ENCODE data around the gene ACCS.

ACCS gene

DNA sequence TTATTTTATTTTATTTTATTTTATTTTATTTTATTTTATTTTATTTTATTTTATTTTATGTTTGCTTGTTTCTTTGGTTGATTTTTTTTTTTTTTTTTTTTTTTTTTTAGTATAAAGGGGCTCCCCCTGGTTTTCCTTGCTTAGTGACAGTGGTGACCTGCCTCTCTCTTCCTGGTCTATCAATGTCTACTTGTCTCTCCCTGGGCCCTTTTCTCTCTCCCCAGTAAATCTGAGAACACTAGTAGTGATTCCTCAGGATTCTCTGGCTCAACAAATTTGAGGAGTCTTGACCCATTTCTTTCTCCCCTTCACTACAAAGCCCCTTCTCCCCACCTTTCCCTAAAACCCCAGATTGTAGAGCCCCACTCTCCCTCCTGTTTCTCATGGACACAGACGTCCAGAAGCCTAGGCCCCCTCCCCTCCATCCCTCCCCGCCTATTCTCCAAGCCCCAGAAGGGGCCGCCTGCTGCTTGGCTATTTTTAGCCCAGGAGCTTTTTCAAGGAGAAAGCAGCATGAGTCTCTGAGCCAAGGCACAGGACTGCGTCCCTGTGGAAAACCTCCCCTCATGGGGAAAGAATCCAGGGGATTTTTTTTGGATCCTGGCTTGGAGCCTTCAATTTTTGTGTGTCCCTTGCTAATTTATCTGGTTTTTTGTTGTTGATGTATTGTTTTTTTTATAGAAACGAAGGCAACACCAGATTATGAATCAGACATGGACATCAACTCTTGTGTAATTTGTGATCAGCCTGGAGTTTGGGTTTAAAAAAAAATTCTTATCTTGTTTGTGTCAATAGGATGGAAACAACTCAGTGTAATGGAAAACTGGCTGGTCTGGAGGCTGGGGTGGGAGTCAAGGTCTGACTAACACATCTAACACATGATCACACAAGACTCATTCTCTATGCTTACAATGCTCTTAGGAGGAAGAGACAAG lies 35.8 kb upstream of the ACCS start:
- no peak for TF ChIP-seq CTCF (IDR thresholded peaks at IDR 0.05; ENCODE audit: low read depth, low read length, missing control alignments)
- in situ Hi-C loops (cut with HindIII; ENCODE audit: low pct_ligation_motif_present, low sequenced_read_pairs) = loop anchor here (25.0 kb wide), 1 partner anchor 118 kb away; no protein-coding TSS in a partner anchor
- peak overlapping the region; percentile 39 for H3K27ac ChIP-seq

GRCh38 chr11:44030996-44031395 lies 35.1 kb upstream of the ACCS start:
- no peak for DNase-seq
- no peak for TF ChIP-seq CTCF (IDR thresholded peaks at IDR 0.05; ENCODE audit: low read depth, low read length, missing control alignments)
- no peak overlapping the region for H3K4me3 ChIP-seq (ENCODE audit: low read depth, low read length)
- no peaks in the 10 kb centered on the region for H3K27me3 ChIP-seq (replicated peaks)
- H3K36me3 ChIP-seq (replicated peaks) = no peaks in the 10 kb centered on the region
- in situ Hi-C loops (cut with HindIII; ENCODE audit: low pct_ligation_motif_present, low sequenced_read_pairs) = loop anchor here (25.0 kb wide), 1 partner anchor 119 kb away; no protein-coding TSS in a partner anchor
- no peak overlapping the region for H3K27ac ChIP-seq

More for the DNA sequence above, 35.8 kb upstream of the ACCS start:
- Histone ChIP-seq H3K27me3 (replicated peaks) (no peaks in the 10 kb centered on the region), H3K4me3 (ENCODE audit: low read depth, low read length) (no peak overlapping the region), H3K36me3 (replicated peaks) (no peaks in the 10 kb centered on the region)
- DNase-seq = peak; percentile 72

DNA sequence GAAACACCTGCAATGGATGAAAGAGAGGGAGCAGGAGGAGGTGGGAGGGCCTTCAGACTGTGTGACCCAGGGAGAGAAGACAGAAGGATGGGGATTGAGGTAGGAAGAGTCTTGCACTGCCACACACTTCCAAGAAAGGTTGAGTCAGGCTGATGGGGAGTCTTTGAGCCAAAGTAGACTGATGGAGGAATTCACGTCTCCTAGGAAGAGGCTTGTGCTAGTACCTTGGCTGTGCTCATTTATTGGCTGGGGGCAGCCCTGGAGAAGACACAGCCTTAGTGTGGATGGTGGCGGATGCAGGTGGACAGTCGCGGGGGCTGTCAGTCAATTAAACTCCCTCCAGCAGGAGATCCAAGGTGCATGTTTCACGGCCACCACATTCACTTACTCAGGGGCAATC lies 34.5 kb upstream of the ACCS start:
- TF ChIP-seq CTCF (IDR thresholded peaks at IDR 0.05; ENCODE audit: low read depth, low read length, missing control alignments) = no peak
- no peak overlapping the region for H3K27ac ChIP-seq
- no peaks in the 10 kb centered on the region for H3K27me3 ChIP-seq (replicated peaks)
- no peak for DNase-seq
- H3K4me3 ChIP-seq (ENCODE audit: low read depth, low read length) = no peak overlapping the region
- in situ Hi-C loops (cut with HindIII; ENCODE audit: low pct_ligation_motif_present, low sequenced_read_pairs) = loop anchor here (25.0 kb wide), 1 partner anchor 119 kb away; no protein-coding TSS in a partner anchor
- no peaks in the 10 kb centered on the region for H3K36me3 ChIP-seq (replicated peaks)

GRCh38 chr11:44032299-44033085 lies 33.6 kb upstream of the ACCS start:
- peak; percentile 92 for DNase-seq
- H3K36me3 ChIP-seq (replicated peaks) = no peaks in the 10 kb centered on the region
- TF ChIP-seq CTCF (IDR thresholded peaks at IDR 0.05; ENCODE audit: low read depth, low read length, missing control alignments) = no peak
- H3K27ac ChIP-seq = no peak overlapping the region
- in situ Hi-C loops (cut with HindIII; ENCODE audit: low pct_ligation_motif_present, low sequenced_read_pairs) = loop anchor here (25.0 kb wide), 1 partner anchor 120 kb away; no protein-coding TSS in a partner anchor
- no peaks in the 10 kb centered on the region for H3K27me3 ChIP-seq (replicated peaks)
- no peak overlapping the region for H3K4me3 ChIP-seq (ENCODE audit: low read depth, low read length)

- Histone ChIP-seq H3K36me3 (replicated peaks) (no peaks in the 10 kb centered on the region), H3K4me3 (ENCODE audit: low read depth, low read length) (no peak overlapping the region), H3K27ac (no peak overlapping the region), H3K27me3 (replicated peaks) (no peaks in the 10 kb centered on the region)
- TF ChIP-seq CTCF (IDR thresholded peaks at IDR 0.05; ENCODE audit: low read depth, low read length, missing control alignments) = no peak
- in situ Hi-C loops (cut with HindIII; ENCODE audit: low pct_ligation_motif_present, low sequenced_read_pairs) = loop anchor here (25.0 kb wide), 1 partner anchor 121 kb away; no protein-coding TSS in a partner anchor
- DNase-seq = no peak
Measured at GRCh38 chr11:44033411-44033850, 32.6 kb upstream of the ACCS start.

Data from brain microvascular endothelial cell (primary cell).